Right renal pelvis (tissue), 4 donors: ENCODE data around the gene MAMLD1. TPM values are rescaled to one million over a fixed set of nuclear protein-coding genes. Genes with fewer than 3 reads are reported as not detected.

Experiments
- DNase-seq, 4 donors: peaks; one replicate each; pipeline ENCODE4 v3.0.0-alpha.2; 2013; ENCODE audit warnings: low read depth in 4 of 4, low spot score in 3 of 4, missing footprints in 1 of 4
- polyA plus RNA-seq, 4 donors: library from polyadenylated mRNA; unstranded; fragments of 120-200 nt; gene quantifications; one replicate each; pipeline ENCODE4 v1.2.1, GENCODE V29; 2013; ENCODE audit not compliant: insufficient read length in 4 of 4

Gene MAMLD1
- polyA plus RNA-seq, 4 donors: 6.9 to 7.4 (median 7.2) TPM

GRCh38 chrX:150558424-150558823 lies 195.3 kb downstream of the MAMLD1 start:
- DNase-seq: no peak

Other genes starting within 250 kb of the MAMLD1 start
- gene MTM1, start 205.3 kb downstream of the MAMLD1 start, polyA plus RNA-seq: 10 to 100 TPM; 11.0 to 15.5 (median 13.8) TPM